Epithelial cell of prostate (primary cell): ENCODE results near the gene BUD31.
"Not testable (repeated sequence)": the region's sequence is repeated elsewhere in the genome, so short reads cannot be mapped to it uniquely, and the experiment has no call there.

Experiments
- DNase-seq: peaks from one replicate; pipeline ENCODE4 v3.0.0-alpha.2; 2011; ENCODE audit warnings: low read depth, low spot score
- H3K27ac ChIP-seq: fragments of 450-650 bp; 2 replicates; pipeline ENCODE4 v1.5.1; 2017; ENCODE audit warnings: mild to moderate bottlenecking

Gene BUD31

DNA sequence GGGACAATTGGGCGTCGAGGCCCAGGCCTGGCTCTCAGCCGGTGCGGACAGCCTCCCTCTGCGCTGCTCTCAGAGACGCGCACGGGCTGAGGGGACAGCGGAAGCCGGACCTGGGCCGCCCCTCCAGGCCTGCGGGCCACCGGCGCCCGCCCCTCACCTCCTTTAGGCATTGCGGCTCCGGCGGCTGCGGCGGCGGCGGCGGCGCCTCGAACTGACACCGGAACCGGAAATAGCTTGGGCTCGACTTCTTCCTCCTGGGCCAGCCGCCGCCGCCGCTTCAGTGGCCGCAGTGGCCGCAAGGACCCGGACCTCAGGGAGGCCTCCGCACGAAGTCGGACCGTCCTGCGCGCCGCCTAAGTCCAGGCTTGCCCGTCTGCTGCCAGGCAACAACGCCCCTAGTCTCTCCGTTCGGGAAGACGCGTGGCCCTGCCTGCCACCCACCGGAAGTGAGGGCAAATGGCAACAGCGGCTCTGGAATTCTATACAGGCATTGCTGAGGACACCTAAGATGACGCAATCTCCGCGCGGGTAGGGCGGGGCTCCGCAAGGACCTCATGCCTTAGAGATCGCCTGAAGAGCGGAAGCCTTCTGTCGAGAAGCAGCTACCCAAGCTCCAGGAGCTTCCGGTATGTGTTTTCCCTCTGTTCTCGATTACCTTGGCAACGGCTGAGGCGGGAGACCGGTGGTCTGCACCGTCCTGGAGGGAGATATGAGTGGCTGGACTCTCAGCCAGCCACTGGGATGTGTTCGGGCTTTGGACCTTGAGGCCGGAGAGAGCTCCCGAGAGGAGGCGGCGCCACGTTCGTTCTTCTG is at the start of gene BUD31, which contains the start of gene PDAP1:
Gene BUD31, plus strand, starts transcription at position 591 of the 813 bp plus-strand sequence. CDS start 2,124 bp downstream, outside the sequence.
Gene PDAP1, minus strand, starts transcription at position 219 of the 813 bp plus-strand sequence. Its CDS starts 49 bp downstream, at position 170.
- H3K27ac ChIP-seq: peak within 1 kb of the TSS; percentile 97
- peak; percentile 77 for DNase-seq

DNA sequence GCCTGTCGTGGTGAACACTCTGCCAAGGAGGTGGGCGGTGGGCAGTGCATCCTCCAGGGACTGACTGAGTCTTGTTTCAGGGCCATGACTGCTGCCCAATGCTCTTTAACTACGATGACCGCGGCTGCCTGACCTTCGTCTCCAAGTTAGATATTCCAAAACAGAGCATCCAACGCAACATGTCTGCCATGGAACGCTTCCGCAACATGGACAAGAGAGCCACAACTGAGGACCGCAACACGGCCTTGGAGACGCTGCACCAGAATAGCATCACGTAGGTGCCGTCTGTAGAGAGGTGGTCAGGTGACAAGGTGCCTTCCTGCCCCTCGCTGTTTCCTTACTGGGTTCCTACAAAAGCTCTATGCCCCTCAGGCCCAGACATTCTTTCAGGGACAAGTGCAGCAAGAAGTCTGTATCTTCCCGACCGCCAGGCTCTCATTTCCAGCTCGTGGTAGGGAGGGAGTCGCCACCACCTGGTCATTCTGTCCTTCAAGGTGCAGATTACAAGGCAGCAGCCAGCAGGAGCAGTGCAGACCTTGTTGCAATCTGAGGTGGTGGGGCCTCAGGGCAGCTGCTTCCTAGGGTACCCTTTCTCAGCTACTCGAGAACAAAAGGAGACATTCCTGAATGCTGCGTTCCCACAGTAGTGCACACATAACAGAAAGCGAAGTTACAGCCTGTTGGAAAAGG is 49.2 kb upstream of the BUD31 start:
- H3K27ac ChIP-seq: no peak overlapping the region
- no peak for DNase-seq

GRCh38 chr7:99362801-99363200 is 46.0 kb upstream of the BUD31 start:
- no peak overlapping the region for H3K27ac ChIP-seq
- DNase-seq: no peak

- no peak for DNase-seq
- H3K27ac ChIP-seq: no peak overlapping the region
Observed at GRCh38 chr7:99363286-99363685, 45.5 kb upstream of the BUD31 start.

DNA sequence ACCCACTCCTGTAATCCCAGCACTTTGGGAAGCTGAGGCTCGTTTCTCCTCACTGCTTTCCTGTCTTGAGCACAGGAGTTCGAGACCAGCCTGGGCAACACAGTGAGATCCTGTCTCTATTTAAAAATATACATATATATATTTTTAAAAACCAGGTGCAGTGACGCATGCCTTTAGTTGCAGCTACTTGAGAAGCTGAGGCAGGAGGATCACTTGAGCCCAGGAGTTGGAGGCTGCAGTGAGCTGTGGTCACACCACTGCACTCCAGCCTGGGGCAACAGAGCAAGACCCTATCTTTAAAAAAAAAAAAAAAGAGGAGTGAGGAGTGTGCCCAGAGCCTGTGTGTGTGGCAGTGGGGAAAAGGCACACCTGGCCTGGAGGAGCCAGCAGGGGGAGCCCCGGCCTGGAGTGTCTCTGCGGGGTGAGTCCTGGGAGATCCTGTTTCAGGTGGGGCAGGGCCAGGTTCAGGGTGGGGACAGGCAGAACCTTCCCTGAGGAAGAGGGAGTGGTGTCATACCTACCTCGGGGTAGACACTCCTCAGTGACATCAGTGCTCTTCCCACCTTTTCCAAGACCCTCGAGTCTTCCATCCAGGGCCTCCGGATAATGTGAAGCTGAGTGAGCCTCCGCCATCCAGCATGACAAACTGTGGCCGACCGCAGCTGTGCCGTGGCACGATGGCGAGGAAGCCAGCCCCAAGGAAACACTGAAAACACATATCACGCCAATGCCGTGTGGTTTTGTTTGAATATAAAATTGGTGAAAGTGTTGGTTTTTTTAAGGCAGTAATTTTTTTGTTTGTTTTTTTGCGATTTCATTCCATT is 43.2 kb upstream of the BUD31 start:
- DNase-seq: no peak
- peak overlapping the region; percentile 45 for H3K27ac ChIP-seq

- DNase-seq: no peak
Observed at GRCh38 chr7:99366646-99367045, 42.1 kb upstream of the BUD31 start.

DNA sequence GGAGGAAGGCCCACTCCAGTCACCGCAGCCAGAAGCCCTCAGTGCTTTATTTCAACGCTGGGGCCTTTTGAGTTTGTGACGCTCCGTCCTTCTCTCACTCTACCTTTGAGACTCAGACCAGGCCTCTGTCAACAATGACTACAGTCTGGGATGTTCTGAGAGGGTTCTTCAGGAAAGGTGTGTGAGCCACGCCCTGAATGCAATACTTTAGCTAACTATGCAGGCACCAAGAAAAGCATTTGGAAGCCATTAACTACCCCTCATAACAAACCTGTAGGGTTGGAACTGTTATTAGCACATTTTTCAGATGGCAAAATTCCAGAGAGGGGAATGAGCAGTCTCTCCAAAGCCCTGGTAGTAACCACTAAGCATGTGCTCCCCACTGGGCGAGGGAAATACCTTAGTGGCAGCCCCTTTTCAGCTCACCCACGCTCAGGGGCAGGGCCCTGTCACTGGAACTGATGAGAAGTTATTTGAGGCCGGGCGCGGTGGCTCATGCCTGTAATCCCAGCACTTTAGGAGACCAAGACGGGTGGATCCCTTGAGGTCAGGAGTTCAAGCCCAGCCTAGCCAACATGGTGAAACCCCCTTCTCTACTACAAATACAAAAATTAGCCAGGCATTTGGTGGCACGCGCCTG is 39.9 kb upstream of the BUD31 start:
- DNase-seq: no peak
- peak overlapping the region; percentile 53 for H3K27ac ChIP-seq

More at GRCh38 chr7:99366646-99367045, 42.1 kb upstream of the BUD31 start:
- peak overlapping the region; percentile 45 for H3K27ac ChIP-seq

DNA sequence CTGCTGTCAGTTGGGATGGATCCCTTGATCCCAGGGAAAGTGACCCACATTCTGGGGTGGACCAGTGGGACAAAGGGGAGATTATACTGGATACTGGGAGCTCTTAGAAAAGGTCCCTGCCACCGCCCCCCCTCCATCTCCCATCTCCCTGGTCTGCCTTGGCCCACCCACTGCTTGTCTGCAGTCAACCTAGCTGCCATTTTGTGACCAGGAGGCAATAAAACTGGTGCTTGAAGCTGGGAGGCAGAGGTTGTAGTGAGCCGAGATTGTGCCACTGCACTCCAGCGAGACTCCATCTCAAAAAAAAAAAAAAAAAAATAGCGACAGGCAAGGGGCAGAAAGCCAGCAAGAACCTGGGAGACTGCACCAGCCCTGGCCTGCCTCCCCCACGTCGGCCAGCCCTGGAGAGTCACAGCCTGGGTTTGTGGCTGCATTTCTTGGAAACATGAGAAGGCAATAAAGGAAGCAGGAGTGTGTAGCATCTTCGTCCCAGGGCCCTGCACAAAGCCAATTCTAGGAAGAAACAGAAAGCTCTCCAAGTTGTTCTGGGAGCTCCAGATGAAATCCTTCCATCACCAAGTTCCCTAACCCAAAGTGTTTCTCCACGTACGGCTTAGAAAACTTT is 38.9 kb upstream of the BUD31 start:
- no peak for DNase-seq
- peak overlapping the region; percentile 53 for H3K27ac ChIP-seq

GRCh38 chr7:99371376-99371920 is 37.3 kb upstream of the BUD31 start:
- peak overlapping the region; percentile 49 for H3K27ac ChIP-seq
- no peak for DNase-seq

DNA sequence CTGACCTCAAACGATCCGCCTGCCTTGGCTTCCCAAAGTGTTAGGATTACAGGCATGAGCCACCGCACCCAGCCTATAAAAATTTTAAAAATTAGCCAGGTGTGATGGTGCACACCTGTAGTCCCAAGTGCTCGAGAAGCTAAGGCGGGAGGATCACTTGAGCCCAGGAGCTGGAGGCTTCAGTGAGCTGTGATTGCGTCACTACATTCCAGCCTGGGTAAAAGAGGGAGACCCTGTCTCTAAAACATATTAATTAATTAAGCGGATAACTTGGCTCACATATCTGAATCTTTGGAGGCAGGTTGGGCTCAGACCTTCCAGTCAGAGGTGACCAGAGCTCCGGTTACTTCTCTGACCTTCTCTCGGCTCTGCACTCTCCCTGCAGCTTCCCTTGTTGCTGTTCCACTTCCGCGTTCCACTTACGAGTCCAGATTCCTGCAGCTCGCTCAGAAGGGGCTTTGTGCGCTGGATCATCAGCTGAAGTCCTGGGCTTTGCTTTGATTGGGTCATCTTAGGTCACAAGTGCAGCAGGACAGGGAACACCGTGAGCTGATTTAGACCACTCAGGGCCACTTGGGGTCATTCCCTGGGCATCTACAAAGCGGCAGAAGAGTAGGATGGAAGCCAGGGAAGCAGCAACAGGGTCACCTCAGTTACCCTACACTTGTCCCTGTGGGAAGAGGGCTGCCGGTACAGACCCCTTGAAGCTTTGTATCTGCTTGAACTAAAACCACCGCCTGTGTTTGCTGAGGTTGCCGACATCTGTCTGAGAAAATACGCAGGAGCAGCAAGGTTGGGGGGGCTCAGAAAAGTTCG is 36.3 kb upstream of the BUD31 start:
- peak overlapping the region; percentile 49 for H3K27ac ChIP-seq
- DNase-seq: no peak

- H3K27ac ChIP-seq: peak overlapping the region; percentile 49
- no peak for DNase-seq
Observed at GRCh38 chr7:99373091-99374066, 35.4 kb upstream of the BUD31 start.

DNA sequence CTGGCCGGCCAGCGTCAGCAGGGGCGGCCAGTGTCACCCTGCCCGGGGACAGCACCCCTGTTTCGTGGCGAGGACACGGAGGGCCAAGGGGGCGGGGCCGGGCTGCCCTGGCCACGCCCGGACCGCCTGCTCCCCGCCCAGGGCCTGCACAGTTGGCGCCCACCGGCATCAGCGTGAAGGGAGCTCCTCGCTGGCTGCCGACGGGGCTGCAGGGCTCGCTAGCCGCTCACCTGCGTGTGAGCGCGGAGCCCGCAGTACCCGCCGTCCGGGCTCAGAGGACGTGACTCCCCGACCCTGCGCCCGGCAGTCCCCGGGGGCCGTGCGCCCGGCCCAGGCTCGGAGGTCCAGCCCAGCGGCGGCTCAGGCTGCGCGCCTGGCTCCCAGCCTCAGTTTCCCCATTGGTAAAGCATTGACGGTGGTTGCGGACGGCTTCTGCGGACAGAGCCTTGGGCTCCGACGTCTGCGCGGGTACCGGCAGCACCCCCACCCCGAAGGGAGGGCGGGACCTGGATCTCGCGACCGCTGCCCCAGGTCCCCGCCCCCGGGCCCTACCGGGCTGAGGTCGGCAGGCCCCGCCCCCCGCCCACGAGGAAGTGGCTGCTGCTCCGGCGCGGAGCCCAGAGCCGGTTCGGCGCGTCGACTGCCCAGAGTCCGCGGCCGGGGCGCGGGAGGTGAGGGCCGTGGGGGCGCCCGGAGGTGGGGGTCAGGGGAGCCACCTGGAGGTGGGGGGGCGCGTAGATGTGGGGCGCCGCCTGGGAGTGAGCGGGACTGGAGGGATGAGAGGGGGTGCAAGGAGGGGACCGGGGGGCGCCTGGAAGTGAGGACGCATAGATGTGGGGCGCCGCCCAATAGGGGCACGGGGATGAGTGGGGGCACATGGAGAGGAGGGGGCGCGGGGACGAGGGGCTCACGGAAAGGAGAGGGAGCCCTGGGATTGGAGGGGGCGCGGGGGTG is 34.4 kb upstream of the BUD31 start, which contains the start of gene ARPC1B:
Gene ARPC1B, plus strand, starts transcription at position 620 of the 954 bp plus-strand sequence. CDS start 10,985 bp downstream, outside the sequence.
- peak within 1 kb of the TSS; percentile 89 for H3K27ac ChIP-seq
- DNase-seq: no peak

DNA sequence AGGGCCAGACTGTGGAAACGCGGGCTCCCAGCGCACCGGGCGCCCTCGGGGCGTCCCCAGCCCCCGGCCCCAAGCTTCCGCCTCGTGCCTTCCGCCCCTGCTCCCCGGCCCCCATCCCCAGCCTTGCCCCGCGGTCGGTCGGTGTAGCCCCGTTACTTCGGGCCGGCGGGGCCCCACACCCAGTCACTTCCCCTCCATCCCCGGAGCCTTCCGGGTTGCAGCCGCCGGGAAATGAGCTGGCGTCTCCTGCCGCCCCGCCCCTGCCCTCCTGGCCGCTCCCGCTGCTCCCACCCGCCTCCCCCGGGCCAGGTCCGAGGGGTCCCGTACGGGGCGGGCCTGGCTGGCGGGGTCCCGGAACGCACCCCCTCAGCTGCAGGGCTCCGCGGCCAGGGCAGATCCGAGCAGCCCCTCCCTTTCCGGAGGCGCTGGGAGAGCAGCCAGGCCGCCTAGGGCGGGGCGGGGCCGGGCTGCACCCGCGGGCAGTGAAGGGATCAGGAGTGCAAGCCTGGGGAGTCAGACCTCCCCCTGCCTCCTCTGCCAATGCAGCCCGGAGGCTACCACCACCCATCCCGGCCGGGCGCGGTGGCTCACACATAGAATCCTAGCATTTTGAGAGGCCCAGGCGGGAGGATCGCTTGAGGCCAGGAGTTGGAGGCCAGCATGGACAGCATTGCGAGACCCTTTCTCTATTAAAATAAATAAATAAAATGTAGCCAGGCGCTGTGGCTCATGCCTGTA is 33.5 kb upstream of the BUD31 start:
- no peak for DNase-seq

GRCh38 chr7:99379043-99379577 is 29.7 kb upstream of the BUD31 start:
- no peak for DNase-seq

More for the DNA sequence above, 33.5 kb upstream of the BUD31 start:
- H3K27ac ChIP-seq: peak overlapping the region; percentile 89

DNA sequence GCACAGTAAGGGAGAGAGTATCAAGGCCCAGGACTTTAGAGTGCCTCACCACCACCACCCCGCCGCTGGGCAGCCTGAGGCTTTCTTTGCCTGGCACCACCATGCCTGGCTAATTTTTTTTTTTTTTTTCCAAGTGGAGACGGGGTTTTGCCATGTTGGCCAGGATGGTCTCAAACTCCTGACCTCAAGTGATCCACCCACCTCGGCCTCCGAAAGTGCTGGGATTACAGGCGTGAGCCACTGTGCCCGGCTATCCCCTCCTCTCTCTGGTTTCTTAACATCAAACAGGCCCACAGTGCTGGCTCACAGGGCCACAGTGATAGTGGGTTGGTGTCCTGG is 29.1 kb upstream of the BUD31 start:
- DNase-seq: not testable (repeated sequence)
- peak overlapping the region; percentile 89 for H3K27ac ChIP-seq

More at GRCh38 chr7:99379043-99379577, 29.7 kb upstream of the BUD31 start:
- peak overlapping the region; percentile 89 for H3K27ac ChIP-seq
